HepG2 (cell line): ENCODE data around the gene ADGRG6. TPM values are rescaled to one million over a fixed set of nuclear protein-coding genes. Genes with fewer than 3 reads are reported as not detected.

Experiments used
- IRF2 ChIP-seq: IDR thresholded peaks from 2 replicates; pipeline ENCODE4 v1.6.1; 2018; ENCODE audit warnings: missing genetic modification reagents, missing compliant biosample characterization
- JDP2 ChIP-seq: sonication (generic); formaldehyde crosslinking; IDR thresholded peaks from 2 replicates; pipeline ENCODE4 v1.8.1; 2022; ENCODE audit warnings: missing genetic modification reagents, borderline replicate concordance
- ZC3H13 ChIP-seq: sonication (generic); formaldehyde crosslinking; IDR thresholded peaks from 2 replicates; pipeline ENCODE4 v1.8.1; 2023; ENCODE audit warnings: mild to moderate bottlenecking, missing genetic modification reagents, moderate library complexity
- ZNF44 ChIP-seq: sonication (generic); formaldehyde crosslinking; IDR thresholded peaks from 2 replicates; pipeline ENCODE4 v1.5.1; 2020; ENCODE audit warnings: mild to moderate bottlenecking, missing genetic modification reagents
- polyA plus RNA-seq, 8 experiments: library from polyadenylated mRNA; depleted of rRNA in 3 of 8; stranded (reverse) in 7 of 8; unstranded in 1 of 8; fragments of >200 nt; fragmentation: Illumina TruSeq in 4 of 8; extraction: Trizol in 4 of 8; gene quantifications; 2 replicates each; pipeline versions ENCODE4 v1.2.1 to v1.2.3, GENCODE V29; 2011 to 2016; ENCODE audit warnings: low read depth in 4 of 8, missing spikeins in 1 of 8, mixed read lengths in 1 of 8; ENCODE audit not compliant: insufficient read depth in 1 of 8
- total RNA-seq, 5 experiments: library from RNA; depleted of rRNA; stranded (reverse); fragments of >200 nt; fragmentation: Illumina TruSeq; extraction: Trizol; gene quantifications; 2 replicates each; pipeline ENCODE4 v1.2.3, GENCODE V29; 2016; ENCODE audit warnings: low read depth in 1 of 5
- TF ChIP-seq, protein P1 (sequence below): sonication (generic); formaldehyde crosslinking; IDR thresholded peaks from 2 replicates; pipeline ENCODE4 v1.8.1; 2023; ENCODE audit warnings: mild to moderate bottlenecking, moderate library complexity, missing genetic modification reagents
- TF ChIP-seq, protein P2 (sequence below): sonication (generic); formaldehyde crosslinking; IDR thresholded peaks from 2 replicates; pipeline ENCODE4 v1.5.1; 2020; ENCODE audit warnings: mild to moderate bottlenecking, missing genetic modification reagents

ADGRG6 gene
- total and polyA plus RNA-seq, 2 of the 13 experiments (the other 11 are each of a cell fraction or from before 2014, with no cell fraction given), result 129 to 249 TPM

DNA sequence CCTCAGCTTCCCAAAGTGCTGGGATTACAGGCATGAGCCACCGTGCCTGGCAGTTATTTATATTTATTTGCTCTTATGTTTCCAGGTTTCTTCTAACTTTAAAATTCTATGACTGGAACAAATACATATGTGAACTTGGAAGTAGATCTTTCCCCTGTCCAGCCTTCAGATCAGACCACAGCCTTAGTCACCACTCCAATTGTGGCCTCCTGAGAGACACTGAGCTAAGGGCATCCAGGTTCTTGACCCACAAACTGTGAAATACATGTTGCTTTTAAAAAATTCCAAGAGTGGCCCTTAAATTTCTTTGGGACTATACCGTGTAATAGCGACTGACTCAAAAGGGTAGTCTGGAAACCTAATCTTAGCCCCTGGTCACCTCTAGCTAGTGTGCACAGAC lies 1.5 kb upstream of the ADGRG6 start (continued):
- TF ChIP-seq, protein P1, sequence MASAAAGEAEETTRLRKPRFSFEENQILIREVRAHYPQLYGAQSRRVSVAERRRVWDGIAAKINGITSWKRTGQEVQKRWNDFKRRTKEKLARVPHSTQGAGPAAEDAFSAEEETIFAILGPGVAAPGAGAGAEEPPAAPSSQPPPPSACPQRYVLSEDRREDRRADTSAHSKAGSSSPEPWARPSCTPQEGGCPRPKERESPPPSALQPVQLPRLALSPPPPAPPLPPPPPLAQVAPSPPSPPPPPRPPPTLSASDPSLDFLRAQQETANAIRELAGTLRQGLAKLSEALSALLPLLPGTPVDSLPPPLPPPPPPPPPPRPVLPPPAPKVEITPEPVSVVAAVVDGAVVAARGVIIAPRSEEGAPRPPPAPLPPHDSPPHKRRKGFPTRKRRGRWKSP, result peak; percentile 0; the same call in 1 of the 2 replicates
- TF ChIP-seq, protein P2, sequence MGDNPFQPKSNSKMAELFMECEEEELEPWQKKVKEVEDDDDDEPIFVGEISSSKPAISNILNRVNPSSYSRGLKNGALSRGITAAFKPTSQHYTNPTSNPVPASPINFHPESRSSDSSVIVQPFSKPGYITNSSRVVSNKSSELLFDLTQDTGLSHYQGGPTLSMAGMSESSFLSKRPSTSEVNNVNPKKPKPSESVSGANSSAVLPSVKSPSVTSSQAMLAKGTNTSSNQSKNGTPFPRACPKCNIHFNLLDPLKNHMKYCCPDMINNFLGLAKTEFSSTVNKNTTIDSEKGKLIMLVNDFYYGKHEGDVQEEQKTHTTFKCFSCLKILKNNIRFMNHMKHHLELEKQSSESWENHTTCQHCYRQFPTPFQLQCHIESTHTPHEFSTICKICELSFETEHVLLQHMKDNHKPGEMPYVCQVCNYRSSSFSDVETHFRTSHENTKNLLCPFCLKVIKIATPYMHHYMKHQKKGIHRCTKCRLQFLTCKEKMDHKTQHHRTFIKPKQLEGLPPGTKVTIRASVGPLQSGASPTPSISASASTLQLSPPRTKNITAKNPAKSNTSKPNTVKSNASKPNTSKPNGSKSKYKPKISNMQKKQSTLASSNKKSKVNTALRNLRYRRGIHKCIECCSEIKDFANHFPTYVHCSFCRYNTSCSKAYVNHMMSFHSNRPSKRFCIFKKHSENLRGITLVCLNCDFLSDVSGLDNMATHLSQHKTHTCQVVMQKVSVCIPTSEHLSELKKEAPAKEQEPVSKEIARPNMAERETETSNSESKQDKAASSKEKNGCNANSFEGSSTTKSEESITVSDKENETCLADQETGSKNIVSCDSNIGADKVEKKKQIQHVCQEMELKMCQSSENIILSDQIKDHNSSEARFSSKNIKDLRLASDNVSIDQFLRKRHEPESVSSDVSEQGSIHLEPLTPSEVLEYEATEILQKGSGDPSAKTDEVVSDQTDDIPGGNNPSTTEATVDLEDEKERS (CRISPR knock-in tag), result peak; percentile 63; the same call in 1 of the 2 replicates
- TF ChIP-seq ZNF44 (0 out of 2 replicates have a peak, but pooled peaks have one; percentile 21), JDP2 (no peak), IRF2 (0 out of 2 replicates have a peak, but pooled peaks have one; percentile 27), ZC3H13 (CRISPR knock-in tag) (0 out of 2 replicates have a peak, but pooled peaks have one; percentile 17)
